ENCODE measurements around the gene FKBP5.
"Not testable (repeated sequence)": the region's sequence is repeated elsewhere in the genome, so short reads cannot be mapped to it uniquely, and the experiment has no call there.

The FKBP5 gene

GRCh38 chr6:35690484-35690883 is 1.8 kb upstream of the FKBP5 start:
- H3K27me3 ChIP-seq (replicated peaks), result no peaks in the 10 kb centered on the region
- H3K36me3 ChIP-seq (replicated peaks), result no peaks in the 10 kb centered on the region
- no peak for TF ChIP-seq CTCF (IDR thresholded peaks at IDR 0.05; ENCODE audit: low read depth, low read length, missing control alignments)
- H3K27ac ChIP-seq, result no peak overlapping the region
- in situ Hi-C loops (cut with HindIII; ENCODE audit: low pct_ligation_motif_present, low sequenced_read_pairs), result no loop called here
- H3K4me3 ChIP-seq (ENCODE audit: low read depth, low read length), result no peak overlapping the region
- DNase-seq, result no peak

GRCh38 chr6:35690006-35690405 is 1.3 kb upstream of the FKBP5 start:
- H3K36me3 ChIP-seq (replicated peaks); in situ Hi-C loops (cut with HindIII; ENCODE audit: low pct_ligation_motif_present, low sequenced_read_pairs); DNase-seq; H3K27me3 ChIP-seq (replicated peaks); H3K27ac ChIP-seq; H3K4me3 ChIP-seq (ENCODE audit: low read depth, low read length): not testable (repeated sequence)

GRCh38 chr6:35687658-35688604 is 784 bp downstream of the FKBP5 start:
- DNase-seq, result no peak
- H3K27ac ChIP-seq, result peak overlapping the region; percentile 59

DNA sequence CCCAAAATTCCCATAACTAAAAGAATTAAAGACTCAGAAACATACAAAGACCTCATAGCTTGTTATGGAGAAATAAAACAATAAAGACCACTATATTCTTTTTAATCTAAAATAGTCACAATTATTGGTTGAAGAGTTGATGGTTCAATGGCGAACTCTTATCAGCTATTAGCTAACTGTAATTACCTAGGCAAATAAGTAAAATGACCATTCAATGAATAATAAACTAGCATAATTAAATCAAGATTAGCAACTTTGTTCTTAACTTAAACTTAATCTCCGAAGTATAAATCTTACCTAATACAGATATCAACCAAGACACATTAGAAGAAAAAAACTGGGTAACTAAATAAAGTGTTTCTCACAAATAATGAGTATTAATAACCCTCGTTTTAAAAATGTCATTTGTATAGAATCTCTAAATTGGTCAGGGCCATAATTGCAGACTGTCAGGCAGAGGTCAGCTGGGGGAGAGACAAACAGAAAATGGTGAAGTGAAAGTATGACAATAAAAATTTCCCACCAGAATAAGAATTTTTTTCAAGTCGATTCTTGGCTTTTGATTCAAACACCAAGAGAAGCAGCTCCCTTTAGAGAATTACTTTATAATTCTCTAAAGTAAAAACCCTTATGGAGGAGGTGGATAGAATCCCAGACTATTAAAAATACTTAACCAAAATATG is 1.7 kb downstream of the FKBP5 start:
- no peak for TF ChIP-seq CTCF (IDR thresholded peaks at IDR 0.05; ENCODE audit: low read depth, low read length, missing control alignments)
- Histone ChIP-seq H3K27ac (peak overlapping the region; percentile 59), H3K27me3 (replicated peaks) (no peaks in the 10 kb centered on the region), H3K36me3 (replicated peaks) (no peaks in the 10 kb centered on the region), H3K4me3 (ENCODE audit: low read depth, low read length) (peak overlapping the region; percentile 93)
- in situ Hi-C loops (cut with HindIII; ENCODE audit: low pct_ligation_motif_present, low sequenced_read_pairs), result no loop called here
- DNase-seq, result no peak

More at GRCh38 chr6:35687658-35688604, 784 bp downstream of the FKBP5 start:
- in situ Hi-C loops (cut with HindIII; ENCODE audit: low pct_ligation_motif_present, low sequenced_read_pairs), result no loop called here
- Histone ChIP-seq H3K36me3 (replicated peaks) (no peaks in the 10 kb centered on the region), H3K27me3 (replicated peaks) (no peaks in the 10 kb centered on the region), H3K4me3 (ENCODE audit: low read depth, low read length) (peak overlapping the region; percentile 93)
- no peak for TF ChIP-seq CTCF (IDR thresholded peaks at IDR 0.05; ENCODE audit: low read depth, low read length, missing control alignments)

GRCh38 chr6:35686436-35686835 is 2.3 kb downstream of the FKBP5 start:
- no peaks in the 10 kb centered on the region for H3K27me3 ChIP-seq (replicated peaks)
- in situ Hi-C loops (cut with HindIII; ENCODE audit: low pct_ligation_motif_present, low sequenced_read_pairs), result no loop called here
- peak overlapping the region; percentile 93 for H3K4me3 ChIP-seq (ENCODE audit: low read depth, low read length)
- DNase-seq, result no peak
- TF ChIP-seq CTCF (IDR thresholded peaks at IDR 0.05; ENCODE audit: low read depth, low read length, missing control alignments), result no peak
- H3K27ac ChIP-seq, result no peak overlapping the region
- H3K36me3 ChIP-seq (replicated peaks), result no peaks in the 10 kb centered on the region

DNA sequence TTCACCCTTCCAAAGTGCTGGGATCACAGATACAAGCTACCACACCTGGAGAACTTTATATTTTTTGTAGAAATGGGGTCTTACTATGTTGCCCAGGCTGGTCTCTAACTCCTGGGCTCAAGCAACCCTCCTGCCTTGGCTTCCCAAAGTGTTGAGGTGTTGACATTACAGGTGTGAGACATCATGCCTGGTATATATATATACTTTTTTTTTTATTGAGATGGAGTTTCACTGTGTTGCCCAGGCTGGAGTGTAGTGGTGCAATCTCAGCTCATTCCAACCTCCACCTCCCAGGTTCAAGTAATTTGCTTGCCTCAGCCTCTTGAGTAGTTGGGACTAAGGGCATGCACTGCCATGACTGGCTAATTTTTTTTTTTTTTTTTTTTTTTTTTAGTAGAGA is 5.4 kb downstream of the FKBP5 start:
- Histone ChIP-seq H3K36me3 (replicated peaks) (no peaks in the 10 kb centered on the region), H3K27ac (no peak overlapping the region), H3K4me3 (ENCODE audit: low read depth, low read length) (no peak overlapping the region), H3K27me3 (replicated peaks) (no peaks in the 10 kb centered on the region)
- in situ Hi-C loops (cut with HindIII; ENCODE audit: low pct_ligation_motif_present, low sequenced_read_pairs), result no loop called here
- TF ChIP-seq CTCF (IDR thresholded peaks at IDR 0.05; ENCODE audit: low read depth, low read length, missing control alignments), result no peak
- DNase-seq, result no peak
